Heart left ventricle (tissue), 13 donors: Measurements from ENCODE around the gene PANX1.

Experiments
- CTCF ChIP-seq, 12 donors: fragments of 200-600 bp; sonication (generic) in 4 of 12; IDR thresholded peaks; one replicate each; pipeline versions ENCODE4 v1.5.0 to v1.8.0; 2018 to 2022; ENCODE audit warnings: antibody characterized with exemption in 12 of 12, mild to moderate bottlenecking in 5 of 12
- POLR2A ChIP-seq, 2 donors: fragments of 450-650 bp; IDR thresholded peaks; one replicate each; pipeline ENCODE4 v1.6.1; 2017; ENCODE audit warnings: antibody characterized with exemption in 2 of 2, mild to moderate bottlenecking in 2 of 2, moderate library complexity in 2 of 2
- donor health status: ischemic (EF 13 %, LVEDD 7.1; RV severe dilation, severe dysfunction).
- donor health status: DM: no; HTN: yes; CAD: no.
- donor health status: DM: no; HTN: no; CAD: no.
- donor health status: ischemic (EF 25% LVEDD 6.9; RV normal size, moderate dysfunction).
- donor health status: ischemic (EF 25% LVEDD 5.7; RV mildly dilated, moderate dysfunction).
- donor health status: ischemic (EF 35%, LVEDD 5.7; RV mildly dilated, moderate dysfunction).
- donor health status: nonischemic (EF 11% LVEDD 7.7; RV severe dilation, severe dysfunction).
- donor health status: DM: yes; HTN: yes; CAD: no.
- donor health status: PGD.
- donor health status: ischemic (EF 29% LVEDD 5.4; RV normal size, mild dysfunction).
- donor health status: nonischemic (EF 23%, LVEDD 6.1; RV moderate dilation, normal function).

DNA sequence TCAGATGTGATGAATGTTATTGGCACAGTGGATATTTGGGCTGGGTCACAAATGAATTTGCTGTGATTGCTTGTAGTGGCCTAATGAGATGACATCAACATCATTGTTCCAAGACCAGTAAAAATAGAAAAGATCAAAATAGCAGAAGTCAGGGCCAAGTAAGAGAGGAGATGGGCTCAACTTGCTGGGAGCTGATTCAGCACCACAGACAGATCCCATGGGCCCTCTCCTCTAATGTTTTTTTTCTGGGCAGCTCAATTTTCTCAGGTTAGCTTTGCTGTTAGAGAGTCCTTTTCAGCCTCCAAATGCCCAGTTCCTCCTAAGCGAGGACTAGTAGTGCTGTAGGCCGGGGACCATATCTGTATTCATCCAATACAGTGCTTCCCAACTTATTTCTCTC is 89.7 kb downstream of the PANX1 start:
- TF ChIP-seq POLR2A (IDR thresholded peaks at IDR 0.05) (no peak), CTCF (IDR thresholded peaks at IDR 0.05) (no peak)
